Mucosa of rectum (tissue), 2 donors: ENCODE measurements around the gene SLC37A3.
"Not testable (repeated sequence)": the region's sequence is repeated elsewhere in the genome, so short reads cannot be mapped to it uniquely, and the experiment has no call there.

Experiments used
- H3K27ac ChIP-seq, 2 donors: one replicate each; pipeline ENCODE4 v1.7.0; 2013; ENCODE audit warnings: inconsistent platforms in 2 of 2, low read depth in 2 of 2, low read length in 2 of 2
- H3K27me3 ChIP-seq, 2 donors: one replicate each; pipeline ENCODE4 v1.7.0; 2013; ENCODE audit warnings: low read length in 2 of 2; ENCODE audit not compliant: control insufficient read depth in 2 of 2, insufficient read depth in 2 of 2
- H3K36me3 ChIP-seq, 2 donors: one replicate each; pipeline ENCODE4 v1.7.0; 2013; ENCODE audit warnings: low read length in 2 of 2; ENCODE audit not compliant: control insufficient read depth in 2 of 2, insufficient read depth in 2 of 2
- H3K4me1 ChIP-seq, 2 donors: one replicate each; pipeline ENCODE4 v1.7.0; 2013; ENCODE audit warnings: low read length in 2 of 2, mild to moderate bottlenecking in 1 of 2; ENCODE audit not compliant: control insufficient read depth in 2 of 2, insufficient read depth in 2 of 2
- H3K4me3 ChIP-seq, 2 donors: one replicate each; pipeline ENCODE4 v1.7.0; 2013; ENCODE audit warnings: low read length in 2 of 2
- H3K9ac ChIP-seq, 2 donors: one replicate each; pipeline ENCODE4 v1.7.0; 2013; ENCODE audit warnings: low read length in 2 of 2, low read depth in 1 of 2, mild to moderate bottlenecking in 1 of 2
- H3K9me3 ChIP-seq, 2 donors: one replicate each; pipeline ENCODE4 v1.7.0; 2013; ENCODE audit warnings: low read length in 2 of 2; ENCODE audit not compliant: control insufficient read depth in 2 of 2
- donor health status: healthy.
- donor health status: Normal muscosa, but diverticular disease.

The SLC37A3 gene

DNA sequence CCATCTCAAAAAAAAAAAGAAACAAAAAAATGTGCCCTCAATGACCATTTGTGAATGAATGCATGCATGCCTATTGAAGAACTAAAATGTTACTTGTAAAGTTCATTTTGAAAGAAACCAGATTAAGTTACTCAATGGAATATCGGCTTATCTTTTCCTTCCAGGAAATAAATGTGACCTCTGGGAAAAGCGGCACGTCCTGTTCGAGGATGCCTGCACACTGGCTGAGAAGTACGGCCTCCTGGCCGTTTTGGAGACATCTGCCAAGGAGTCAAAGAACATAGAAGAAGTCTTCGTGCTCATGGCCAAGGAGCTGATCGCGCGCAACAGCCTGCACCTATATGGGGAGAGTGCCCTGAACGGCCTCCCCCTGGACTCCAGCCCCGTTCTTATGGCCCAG is 27.4 kb upstream of the SLC37A3 start:
- Histone ChIP-seq H3K27me3 (no peaks in the 10 kb centered on the region), H3K9me3 (no peaks in the 10 kb centered on the region), H3K36me3 (peaks cover 0 to 7% of the 10 kb centered on the region in 2 donors), H3K4me3 (no peak overlapping the region), H3K4me1 (no peaks in the 10 kb centered on the region), H3K27ac (no peak overlapping the region), H3K9ac (no peak overlapping the region)

DNA sequence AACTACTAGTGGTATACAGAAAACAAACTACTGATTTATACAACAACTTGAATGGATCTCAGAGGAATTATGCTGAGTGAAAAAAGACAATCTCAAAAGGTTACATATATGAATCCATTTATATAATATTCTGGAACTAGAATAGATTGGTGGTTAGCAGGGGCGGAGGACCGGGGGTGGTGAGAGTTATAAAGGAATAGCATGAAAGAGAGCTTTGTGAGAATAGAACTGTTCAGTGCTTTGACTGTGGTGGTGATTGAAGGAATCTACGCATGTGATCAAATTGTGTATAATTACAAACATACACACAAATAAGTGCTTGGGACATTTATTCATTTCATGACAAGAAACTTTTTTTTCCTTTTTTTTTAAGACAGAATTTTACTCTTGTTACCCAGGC is 25.2 kb upstream of the SLC37A3 start:
- H3K27me3 ChIP-seq = no peaks in the 10 kb centered on the region
- H3K4me1 ChIP-seq = no peaks in the 10 kb centered on the region
- H3K9ac ChIP-seq = no peak overlapping the region
- no peaks in the 10 kb centered on the region for H3K9me3 ChIP-seq
- H3K4me3 ChIP-seq = no peak overlapping the region
- peaks cover 0 to 7% of the 10 kb centered on the region in 2 donors for H3K36me3 ChIP-seq
- no peak overlapping the region for H3K27ac ChIP-seq

DNA sequence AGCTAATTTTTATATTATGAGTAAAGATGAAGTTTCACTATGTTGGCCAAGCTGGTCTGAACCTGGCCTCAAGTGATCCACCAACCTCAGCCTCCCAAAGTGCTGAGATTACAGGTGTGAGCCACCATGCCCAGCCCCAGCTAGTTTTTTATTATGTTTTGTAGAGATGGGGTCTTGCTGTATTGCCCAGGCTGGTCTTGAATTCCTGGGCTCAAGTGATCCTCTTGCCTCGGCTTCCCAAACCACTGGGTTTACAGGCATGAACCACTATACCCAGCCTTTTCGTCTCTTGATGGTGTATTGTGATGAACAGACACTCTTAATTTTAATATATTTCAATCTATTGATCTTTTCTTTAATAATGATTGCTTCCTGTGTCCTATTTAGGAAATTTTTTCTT is 23.2 kb upstream of the SLC37A3 start:
- Histone ChIP-seq H3K36me3 (peaks cover 0 to 7% of the 10 kb centered on the region in 2 donors), H3K9ac (no peak overlapping the region), H3K4me3 (no peak overlapping the region)

DNA sequence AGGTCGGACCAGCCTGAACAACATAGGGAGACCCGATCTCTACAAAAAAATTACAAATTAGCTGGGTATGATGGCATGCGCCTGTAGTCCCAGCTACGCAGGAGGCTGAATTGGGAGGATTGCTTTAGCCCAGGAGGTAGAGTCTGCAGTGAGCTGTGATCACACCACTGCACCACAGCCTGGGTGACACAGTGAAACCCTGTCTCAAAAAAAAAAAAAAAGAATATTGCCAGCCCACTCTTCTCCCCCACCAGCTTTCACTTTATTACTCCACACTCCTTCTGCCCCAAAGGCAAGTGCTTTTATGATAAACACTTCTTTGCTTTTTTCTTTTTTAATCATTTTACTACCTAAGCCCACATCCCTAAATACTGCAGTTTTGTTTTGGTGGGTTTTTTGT is 20.3 kb upstream of the SLC37A3 start:
- Histone ChIP-seq H3K9ac (no peak overlapping the region), H3K4me1 (peaks cover 0 to 5% of the 10 kb centered on the region in 2 donors), H3K36me3 (peaks cover 0 to 4% of the 10 kb centered on the region in 2 donors), H3K27ac (no peak overlapping the region), H3K9me3 (no peaks in the 10 kb centered on the region), H3K4me3 (no peak overlapping the region), H3K27me3 (no peaks in the 10 kb centered on the region)

More for the DNA sequence above, 23.2 kb upstream of the SLC37A3 start:
- Histone ChIP-seq H3K9me3 (no peaks in the 10 kb centered on the region), H3K27me3 (no peaks in the 10 kb centered on the region), H3K4me1 (peaks cover 0 to 5% of the 10 kb centered on the region in 2 donors), H3K27ac (no peak overlapping the region)

DNA sequence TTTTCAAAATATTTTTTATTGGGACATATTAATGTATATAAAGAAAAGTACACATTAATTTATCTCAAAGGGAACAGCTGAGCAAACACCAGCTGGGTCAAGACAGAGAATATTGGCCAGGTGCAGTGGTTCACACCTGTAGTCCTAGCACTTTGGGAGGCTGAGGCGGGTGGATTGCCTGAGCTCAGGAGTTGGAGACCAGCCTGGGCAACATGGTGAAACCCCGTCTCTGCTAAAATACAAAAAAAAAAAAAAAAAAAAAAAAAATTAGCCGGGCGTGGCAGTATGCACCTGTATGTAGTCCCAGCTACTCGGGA is 19.8 kb upstream of the SLC37A3 start:
- H3K4me3 ChIP-seq, H3K9me3 ChIP-seq, H3K27me3 ChIP-seq, H3K27ac ChIP-seq, H3K36me3 ChIP-seq, H3K4me1 ChIP-seq, H3K9ac ChIP-seq: not testable (repeated sequence)

DNA sequence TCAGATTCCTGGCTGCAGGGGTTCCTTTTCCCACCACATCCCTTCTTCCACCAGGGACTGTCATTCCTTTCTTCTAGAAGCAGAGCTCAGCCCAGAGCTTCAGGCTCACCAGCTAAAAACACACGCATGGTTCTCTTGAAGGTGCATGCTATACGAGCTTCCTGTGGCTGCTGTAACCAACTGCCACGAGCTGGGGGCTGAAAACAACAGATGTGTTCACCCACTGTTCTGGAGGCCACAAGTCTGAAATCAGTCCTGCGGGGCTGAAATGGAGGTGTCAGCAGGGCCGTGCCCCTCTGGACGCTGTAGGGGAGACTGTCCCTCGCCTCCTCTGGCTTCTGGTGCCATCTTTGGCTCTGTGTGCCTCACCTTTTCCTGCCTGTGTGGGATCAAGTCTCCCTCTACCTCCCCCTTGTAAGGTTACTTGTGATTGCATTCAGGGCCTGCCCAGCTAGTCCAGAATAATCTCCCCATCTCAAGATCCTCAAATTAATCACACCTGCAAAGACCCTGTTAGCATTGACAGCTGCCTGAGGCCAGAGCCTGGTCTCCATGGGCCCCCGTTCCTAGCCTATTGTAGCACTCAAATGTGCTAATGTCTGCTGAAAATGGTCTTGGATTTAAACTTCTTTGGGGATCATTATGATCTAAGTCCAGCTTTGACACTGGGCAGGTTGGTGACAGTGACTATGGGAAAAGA is 19.3 kb upstream of the SLC37A3 start:
- Histone ChIP-seq H3K4me1 (peaks cover 0 to 5% of the 10 kb centered on the region in 2 donors), H3K9ac (no peak overlapping the region), H3K27me3 (no peaks in the 10 kb centered on the region), H3K4me3 (no peak overlapping the region), H3K27ac (no peak overlapping the region), H3K9me3 (no peaks in the 10 kb centered on the region), H3K36me3 (peaks cover 0 to 4% of the 10 kb centered on the region in 2 donors)

DNA sequence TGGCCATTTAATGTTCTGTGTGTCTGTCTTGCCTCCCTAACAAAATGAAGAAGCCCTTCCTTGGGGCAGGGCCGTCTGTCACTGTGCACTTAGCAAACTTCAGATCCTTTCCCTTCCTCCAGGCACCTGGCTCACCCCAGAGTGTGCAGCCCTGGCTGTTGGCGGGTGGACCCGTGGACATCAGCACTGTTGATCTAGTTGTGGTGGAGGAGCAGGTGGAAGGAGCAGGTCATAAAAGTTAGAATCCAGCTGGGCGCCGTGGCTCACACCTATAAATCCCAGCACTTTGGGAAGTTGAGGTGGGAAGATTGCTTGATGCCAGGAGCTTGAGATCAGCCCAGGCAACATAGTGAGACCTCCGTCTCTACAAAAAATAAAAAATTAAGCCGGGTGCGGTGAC is 18.2 kb upstream of the SLC37A3 start:
- no peaks in the 10 kb centered on the region for H3K9me3 ChIP-seq
- peaks cover 0 to 5% of the 10 kb centered on the region in 2 donors for H3K4me1 ChIP-seq
- peaks cover 3 to 7% of the 10 kb centered on the region in 2 donors for H3K36me3 ChIP-seq
- H3K27me3 ChIP-seq = no peaks in the 10 kb centered on the region
- no peak overlapping the region for H3K9ac ChIP-seq
- H3K4me3 ChIP-seq = no peak overlapping the region
- H3K27ac ChIP-seq = no peak overlapping the region

DNA sequence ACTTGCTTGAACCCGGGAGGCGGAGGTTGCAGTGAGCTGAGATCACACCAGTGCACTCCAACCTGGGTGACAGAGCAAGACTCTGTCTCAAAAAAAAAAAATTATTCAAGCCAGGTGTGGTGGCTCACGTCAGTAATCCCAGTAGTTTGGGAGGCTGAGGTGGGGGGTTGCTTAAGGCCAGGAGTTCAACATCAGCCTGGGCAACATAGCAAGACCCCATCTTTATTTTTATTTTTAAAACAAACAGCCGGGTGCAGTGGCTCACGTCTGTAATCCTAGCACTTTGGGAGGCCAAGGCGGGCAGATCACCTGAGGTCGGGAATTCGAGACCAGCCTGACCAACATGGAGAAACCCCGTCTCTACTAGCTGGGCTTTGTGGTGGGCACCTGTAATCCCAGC is 17.5 kb upstream of the SLC37A3 start:
- not testable (repeated sequence) for H3K4me3 ChIP-seq, H3K27me3 ChIP-seq, H3K4me1 ChIP-seq, H3K9ac ChIP-seq, H3K36me3 ChIP-seq, H3K9me3 ChIP-seq, H3K27ac ChIP-seq

DNA sequence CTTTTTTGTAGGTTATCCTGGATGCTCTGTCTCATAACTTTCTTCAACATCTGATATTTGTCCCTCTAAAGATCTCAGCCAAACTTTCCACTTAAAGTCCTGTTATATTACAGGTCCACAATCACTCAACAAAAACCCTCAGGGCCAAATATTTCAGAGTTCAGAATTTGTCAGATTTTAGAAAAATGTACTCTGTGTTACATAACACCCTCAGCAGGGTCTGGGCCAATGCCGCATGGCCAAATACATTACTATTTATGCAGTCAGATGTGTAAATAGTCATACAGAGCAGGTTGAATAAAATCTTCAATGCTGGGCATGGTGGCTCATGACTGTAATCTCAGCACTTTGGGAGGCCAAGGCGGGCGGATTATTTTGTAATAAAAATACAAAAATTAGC is 17.0 kb upstream of the SLC37A3 start:
- H3K27me3 ChIP-seq = no peaks in the 10 kb centered on the region
- H3K9me3 ChIP-seq = no peaks in the 10 kb centered on the region
- H3K36me3 ChIP-seq = peaks cover 4 to 7% of the 10 kb centered on the region in 2 donors
- H3K9ac ChIP-seq = no peak overlapping the region
- H3K4me1 ChIP-seq = peaks cover 0 to 5% of the 10 kb centered on the region in 2 donors
- no peak overlapping the region for H3K4me3 ChIP-seq
- H3K27ac ChIP-seq = no peak overlapping the region

DNA sequence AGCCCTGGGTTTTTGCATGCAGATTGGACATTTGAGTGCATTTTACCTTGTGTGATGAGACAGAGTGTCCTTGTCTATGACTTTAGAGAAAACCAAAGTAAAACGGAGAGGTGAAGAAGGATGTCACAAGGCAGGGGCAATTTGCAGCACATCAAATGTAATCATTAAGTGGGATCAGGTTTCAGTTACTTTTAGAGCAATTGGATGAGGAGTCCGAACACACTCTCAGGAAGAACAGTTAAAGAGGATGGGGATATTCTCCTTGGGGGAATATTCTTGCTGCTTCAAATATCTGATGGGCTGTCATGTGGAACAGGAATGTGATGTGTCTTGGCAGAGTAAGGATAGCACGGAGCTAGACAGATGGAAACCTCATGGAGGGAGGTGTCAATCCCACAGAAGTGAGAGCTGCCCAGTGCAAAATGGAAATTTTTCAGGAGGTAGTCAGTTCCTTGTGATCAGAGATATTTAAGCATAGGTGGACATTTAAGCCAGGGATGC is 6.3 kb upstream of the SLC37A3 start:
- Histone ChIP-seq H3K9me3 (no peaks in the 10 kb centered on the region), H3K27me3 (peaks cover 0 to 2% of the 10 kb centered on the region in 2 donors), H3K36me3 (peaks cover 0 to 3% of the 10 kb centered on the region in 2 donors), H3K9ac (peak overlapping the region; percentile 77 to 81), H3K4me1 (peaks cover 0 to 7% of the 10 kb centered on the region in 2 donors), H3K27ac (peak overlapping the region; percentile 68 to 72), H3K4me3 (peak overlapping the region; percentile 75 to 94)
